Fibroblast of skin of left quadriceps (primary cell): ENCODE measurements around the gene GUCA2A.
"Not testable (repeated sequence)": the region's sequence is repeated elsewhere in the genome, so short reads cannot be mapped to it uniquely, and the experiment has no call there.

Experiments
- DNase-seq, 2 experiments: peaks; one replicate each; pipeline ENCODE4 v3.0.0-alpha.2; 2013; ENCODE audit warnings: low read depth in 2 of 2

The GUCA2A gene

GRCh38 chr1:42164551-42165420 is at the start of gene GUCA2A:
Gene GUCA2A, minus strand, starts transcription at chr1:42164745. Its CDS starts 33 bp downstream, at chr1:42164712.
- no peak for DNase-seq

- no peak for DNase-seq
Measured at GRCh38 chr1:42211224-42211623, 46.7 kb upstream of the GUCA2A start.

- no peak for DNase-seq
Measured at GRCh38 chr1:42210421-42211133, 46.0 kb upstream of the GUCA2A start.

- DNase-seq = no peak
Measured at GRCh38 chr1:42209526-42210251, 45.1 kb upstream of the GUCA2A start.

GRCh38 chr1:42206930-42207329 is 42.4 kb upstream of the GUCA2A start:
- DNase-seq = not testable (repeated sequence)

- DNase-seq = no peak
Measured at GRCh38 chr1:42206164-42206563, 41.6 kb upstream of the GUCA2A start.

GRCh38 chr1:42201986-42202385 is 37.4 kb upstream of the GUCA2A start:
- no peak for DNase-seq

- DNase-seq = no peak
Measured at GRCh38 chr1:42198251-42198650, 33.7 kb upstream of the GUCA2A start.

- no peak for DNase-seq
Measured at GRCh38 chr1:42195841-42196240, 31.3 kb upstream of the GUCA2A start.

GRCh38 chr1:42192106-42192505 is 27.6 kb upstream of the GUCA2A start:
- DNase-seq = no peak

- DNase-seq = no peak
Measured at GRCh38 chr1:42191319-42191718, 26.8 kb upstream of the GUCA2A start.

GRCh38 chr1:42189931-42190853 is 25.6 kb upstream of the GUCA2A start:
- DNase-seq = no peak

- DNase-seq = peak; percentile 51 to 54
Measured at GRCh38 chr1:42186152-42186551, 21.6 kb upstream of the GUCA2A start.

- no peak for DNase-seq
Measured at GRCh38 chr1:42184616-42185015, 20.1 kb upstream of the GUCA2A start.

GRCh38 chr1:42183957-42184268 is 19.4 kb upstream of the GUCA2A start:
- no peak for DNase-seq

- DNase-seq = no peak
Measured at GRCh38 chr1:42183210-42183956, 18.8 kb upstream of the GUCA2A start.

GRCh38 chr1:42181687-42182086 is 17.1 kb upstream of the GUCA2A start:
- no peak for DNase-seq

GRCh38 chr1:42179900-42180329 is 15.4 kb upstream of the GUCA2A start:
- no peak for DNase-seq

GRCh38 chr1:42179275-42179674 is 14.7 kb upstream of the GUCA2A start:
- DNase-seq = peak; percentile 44 to 53

GRCh38 chr1:42178249-42178648 is 13.7 kb upstream of the GUCA2A start:
- no peak for DNase-seq

GRCh38 chr1:42177541-42177981 is 13.0 kb upstream of the GUCA2A start:
- peak; percentile 83 to 84 for DNase-seq
